GM12801 (cell line): ENCODE measurements around the gene MEIS1.

Experiments used
- CTCF ChIP-seq: IDR thresholded peaks from one replicate; pipeline ENCODE4 v1.5.1; 2011; ENCODE audit warnings: control low read depth; ENCODE audit not compliant: insufficient read length; ENCODE audit errors: extremely low read depth

Gene MEIS1

GRCh38 chr2:66489436-66489835, 54.5 kb downstream of the MEIS1 start:
- no peak for TF ChIP-seq CTCF

GRCh38 chr2:66490588-66491001, 55.7 kb downstream of the MEIS1 start:
- no peak for TF ChIP-seq CTCF

DNA sequence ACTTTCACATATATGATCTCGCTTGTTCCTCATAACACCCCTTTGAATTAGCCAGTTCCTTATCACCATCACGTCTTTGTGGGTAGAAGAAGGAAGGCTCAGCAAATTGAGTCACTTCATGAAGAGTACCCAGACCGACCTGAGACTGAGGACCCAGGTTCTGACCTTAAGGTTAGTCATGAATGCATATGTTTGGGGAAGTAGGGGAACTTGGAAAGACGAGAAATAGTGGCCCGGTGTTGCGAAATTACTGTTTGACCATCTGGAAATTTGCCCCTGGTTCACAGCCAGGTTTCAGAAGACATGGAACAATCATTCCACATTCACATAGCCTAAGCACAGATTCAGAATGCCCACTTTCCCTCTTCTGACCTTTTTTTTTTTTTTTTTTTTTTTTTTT, 59.8 kb downstream of the MEIS1 start:
- TF ChIP-seq CTCF = no peak

DNA sequence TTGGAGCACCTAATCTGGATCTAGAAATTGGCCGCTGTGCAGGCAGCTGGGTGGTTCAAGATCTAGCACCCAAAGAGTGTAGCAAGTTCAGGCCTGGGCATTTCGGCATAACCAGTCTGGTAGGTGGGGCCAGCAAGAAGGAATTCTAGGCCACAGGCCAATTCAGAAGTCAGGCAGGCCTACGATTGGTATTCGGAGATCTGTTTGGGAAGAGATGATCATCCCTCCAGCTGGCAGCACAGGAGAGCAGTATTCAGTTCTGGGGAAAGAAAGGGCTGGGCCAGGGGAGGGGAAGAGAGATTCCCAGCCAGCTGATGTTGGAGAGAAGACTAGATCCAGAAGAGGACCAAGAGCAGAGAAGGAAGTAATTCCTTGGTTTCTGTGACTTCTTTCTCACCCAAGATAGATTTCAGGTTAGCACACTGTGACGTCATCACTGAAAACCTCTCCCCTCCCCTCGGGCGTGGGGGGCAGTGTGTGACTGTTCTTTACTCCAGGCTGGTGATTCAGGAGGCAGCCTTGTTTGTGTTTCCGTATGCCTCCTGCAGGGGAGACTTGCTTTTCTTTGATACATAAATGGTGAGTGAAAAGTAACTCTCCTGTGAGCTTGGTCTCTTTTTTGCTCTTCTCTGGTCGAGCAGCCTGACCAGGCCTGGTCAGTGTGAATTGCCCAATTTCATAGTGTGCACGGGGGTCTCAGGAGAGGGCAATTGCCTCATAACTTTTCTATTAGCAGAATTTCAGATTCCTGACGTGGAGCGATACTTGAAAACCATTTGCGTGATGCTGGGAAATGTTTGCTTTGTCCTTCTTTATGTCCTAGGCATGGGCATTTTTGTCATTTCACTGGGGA, 61.1 kb downstream of the MEIS1 start:
- TF ChIP-seq CTCF = no peak

GRCh38 chr2:66496670-66497420, 61.9 kb downstream of the MEIS1 start:
- TF ChIP-seq CTCF = no peak

DNA sequence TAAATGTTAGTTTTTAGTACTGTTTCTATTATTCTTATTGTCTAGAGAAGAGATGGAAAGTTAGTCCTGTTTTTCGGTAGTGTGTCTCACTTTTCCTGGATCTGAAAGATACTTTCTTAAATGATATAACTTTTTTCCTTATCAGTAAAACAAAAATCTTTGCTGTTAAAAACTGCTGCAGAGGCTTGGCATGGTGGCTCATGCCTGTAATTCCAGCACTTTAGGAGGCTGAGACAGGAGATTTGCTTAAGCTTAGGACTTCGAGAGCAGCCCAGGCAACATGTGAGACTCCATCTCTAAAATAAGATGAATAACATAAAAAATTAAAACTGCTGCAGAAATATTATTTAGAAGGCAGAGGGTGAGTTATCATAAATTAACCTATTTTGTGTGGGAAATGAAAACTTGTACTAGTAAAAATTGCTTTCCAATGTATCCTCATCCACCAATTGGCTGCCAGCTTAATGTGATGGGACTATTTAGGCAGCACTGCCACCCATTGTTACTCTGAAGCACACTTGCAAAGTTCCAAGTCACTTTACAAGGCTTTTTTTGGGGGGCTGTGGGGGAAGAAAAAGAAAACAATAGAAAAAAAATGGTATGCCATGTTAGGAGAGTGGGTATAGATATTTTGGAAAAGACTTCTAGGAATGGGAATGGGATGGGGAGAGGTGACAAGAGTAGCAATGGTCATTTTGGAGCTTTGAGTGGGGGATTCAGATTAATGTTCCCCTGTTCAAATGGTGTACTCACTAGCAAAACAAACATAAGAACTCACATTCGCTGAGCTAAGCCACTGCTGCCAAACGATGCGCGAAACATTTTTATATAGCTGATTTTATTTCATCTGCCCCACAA, 62.7 kb downstream of the MEIS1 start:
- no peak for TF ChIP-seq CTCF
